Kidney (tissue), 14 donors: ENCODE results near the gene DOCK6. TPM values are rescaled to one million over a fixed set of nuclear protein-coding genes. Genes with fewer than 3 reads are reported as not detected.
A peak's percentile ranks its signal among the peaks of the same experiment; 100 is the strongest.

Source experiments
- DNase-seq, 5 donors: peaks; one replicate each; pipeline ENCODE4 v3.0.0-alpha.2; 2013 to 2020
- FAIRE-seq: peaks from 2 replicates; lab custom pipeline; 2012; peaks lifted over from hg19 to GRCh38; lab: Jason Lieb, UNC
- H3K27ac ChIP-seq, 2 donors: one replicate each; pipeline ENCODE4 v1.7.0; 2013; ENCODE audit warnings: low read depth in 2 of 2, low read length in 2 of 2, inconsistent platforms in 1 of 2
- H3K27me3 ChIP-seq: one replicate; pipeline ENCODE4 v1.7.1; 2013; ENCODE audit warnings: low read length, inconsistent platforms; ENCODE audit not compliant: control insufficient read depth, insufficient read depth
- H3K36me3 ChIP-seq, 3 donors: one replicate each; pipeline versions ENCODE4 v1.7.0 to v1.7.1; 2013; ENCODE audit warnings: low read length in 3 of 3, control low read depth in 1 of 3, inconsistent platforms in 1 of 3; ENCODE audit not compliant: insufficient read depth in 3 of 3, control insufficient read depth in 2 of 3
- H3K4me1 ChIP-seq, 3 donors: one replicate each; pipeline versions ENCODE4 v1.7.0 to v1.7.1; 2013; ENCODE audit warnings: low read length in 3 of 3, inconsistent platforms in 1 of 3, low read depth in 1 of 3; ENCODE audit not compliant: control insufficient read depth in 2 of 3, insufficient read depth in 2 of 3
- H3K4me3 ChIP-seq, 3 donors: one replicate each; pipeline versions ENCODE4 v1.7.0 to v1.8.1; 2013; ENCODE audit warnings: low read length in 3 of 3, control low read depth in 1 of 3, inconsistent platforms in 1 of 3
- H3K9ac ChIP-seq, 3 donors: one replicate each; pipeline versions ENCODE4 v1.7.0 to v1.7.1; 2013; ENCODE audit warnings: low read length in 3 of 3, control low read depth in 1 of 3, inconsistent platforms in 1 of 3
- H3K9me3 ChIP-seq, 3 donors: one replicate each; pipeline versions ENCODE4 v1.7.0 to v1.7.1; 2013; ENCODE audit warnings: low read length in 3 of 3, control low read depth in 1 of 3, inconsistent platforms in 1 of 3; ENCODE audit not compliant: control insufficient read depth in 2 of 3, insufficient read depth in 1 of 3
- intact Hi-C: fragments of 100-400 bp; cut with DNase I; formaldehyde crosslinking; loops from one replicate; pipeline ENCODE4 v1.11.1; 2022
- polyA plus RNA-seq: library from polyadenylated mRNA; stranded (reverse); fragments of 350-450 nt; fragmentation: Illumina TruSeq; extraction: RNeasy Lipid Tissue Mini Kit (QIAGEN cat#74804); gene quantifications from one replicate; pipeline ENCODE4 v1.2.3, GENCODE V29; 2014; ENCODE audit warnings: low read depth, low replicate concordance; ENCODE audit not compliant: insufficient read depth
- total RNA-seq: library from RNA; stranded (reverse); fragmentation: NEBNext Ultra II Directional; extraction: Animal tissue kit (Norgen Biotek cat#: 25700); gene quantifications from one replicate; pipeline ENCODE4 v1.2.1, GENCODE V29; 2021
- TF ChIP-seq, protein P1 (sequence below): IDR thresholded peaks from 3 replicates; pipeline ENCODE4 v1.5.1; 2012; ENCODE audit warnings: mild to moderate bottlenecking, moderate library complexity, borderline replicate concordance; ENCODE audit not compliant: insufficient read depth; ENCODE audit errors: extremely low read depth
- donor health status: control.
- donor health status: control.
- donor health status: control.
- donor health status: control.
- donor health status: control.
- donor health status: DM: yes; HTN: yes; CAD: no.
- donor health status: Normal renal cell carcinoma (clear cell type).

The DOCK6 gene
- total and polyA plus RNA-seq, 2 donors from 2014 or later = 45.8 to 112 TPM

DNA sequence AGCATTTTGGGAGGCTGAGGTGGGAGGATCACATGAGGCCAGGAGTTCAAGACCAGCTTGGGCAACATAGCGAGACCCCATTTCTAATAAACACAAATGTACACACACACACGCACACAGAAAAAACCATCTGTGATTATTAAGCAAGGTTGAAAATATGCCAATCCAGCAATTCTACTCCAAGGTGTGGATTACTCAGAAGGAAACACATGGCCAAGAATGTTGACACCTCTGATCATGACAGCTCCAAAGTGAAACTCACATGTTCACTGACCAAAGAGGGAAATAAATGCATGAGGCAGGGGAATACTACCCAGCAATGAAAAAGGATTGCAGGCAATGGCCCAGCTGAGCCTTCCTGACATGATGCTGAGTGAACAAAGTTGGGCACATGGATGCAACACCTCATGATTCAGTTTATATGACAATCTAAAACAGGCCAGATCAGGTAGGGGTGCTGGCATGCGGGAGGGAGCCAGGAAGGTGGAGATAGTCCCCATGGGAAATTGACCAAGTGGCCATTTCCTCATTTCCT is 4.4 kb downstream of the DOCK6 start:
- H3K4me3 ChIP-seq = no peak overlapping the region
- H3K27me3 ChIP-seq = no peaks in the 10 kb centered on the region
- no peaks in the 10 kb centered on the region for H3K36me3 ChIP-seq
- peaks cover 0 to 2% (median 0%) of the 10 kb centered on the region in 3 donors for H3K4me1 ChIP-seq
- TF ChIP-seq, protein P1, sequence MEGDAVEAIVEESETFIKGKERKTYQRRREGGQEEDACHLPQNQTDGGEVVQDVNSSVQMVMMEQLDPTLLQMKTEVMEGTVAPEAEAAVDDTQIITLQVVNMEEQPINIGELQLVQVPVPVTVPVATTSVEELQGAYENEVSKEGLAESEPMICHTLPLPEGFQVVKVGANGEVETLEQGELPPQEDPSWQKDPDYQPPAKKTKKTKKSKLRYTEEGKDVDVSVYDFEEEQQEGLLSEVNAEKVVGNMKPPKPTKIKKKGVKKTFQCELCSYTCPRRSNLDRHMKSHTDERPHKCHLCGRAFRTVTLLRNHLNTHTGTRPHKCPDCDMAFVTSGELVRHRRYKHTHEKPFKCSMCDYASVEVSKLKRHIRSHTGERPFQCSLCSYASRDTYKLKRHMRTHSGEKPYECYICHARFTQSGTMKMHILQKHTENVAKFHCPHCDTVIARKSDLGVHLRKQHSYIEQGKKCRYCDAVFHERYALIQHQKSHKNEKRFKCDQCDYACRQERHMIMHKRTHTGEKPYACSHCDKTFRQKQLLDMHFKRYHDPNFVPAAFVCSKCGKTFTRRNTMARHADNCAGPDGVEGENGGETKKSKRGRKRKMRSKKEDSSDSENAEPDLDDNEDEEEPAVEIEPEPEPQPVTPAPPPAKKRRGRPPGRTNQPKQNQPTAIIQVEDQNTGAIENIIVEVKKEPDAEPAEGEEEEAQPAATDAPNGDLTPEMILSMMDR = no peak
- no peak for FAIRE-seq
- H3K27ac ChIP-seq = no peak overlapping the region
- no peak for DNase-seq
- intact Hi-C loops = no loop called here
- no peak overlapping the region for H3K9ac ChIP-seq
- H3K9me3 ChIP-seq = no peaks in the 10 kb centered on the region

DNA sequence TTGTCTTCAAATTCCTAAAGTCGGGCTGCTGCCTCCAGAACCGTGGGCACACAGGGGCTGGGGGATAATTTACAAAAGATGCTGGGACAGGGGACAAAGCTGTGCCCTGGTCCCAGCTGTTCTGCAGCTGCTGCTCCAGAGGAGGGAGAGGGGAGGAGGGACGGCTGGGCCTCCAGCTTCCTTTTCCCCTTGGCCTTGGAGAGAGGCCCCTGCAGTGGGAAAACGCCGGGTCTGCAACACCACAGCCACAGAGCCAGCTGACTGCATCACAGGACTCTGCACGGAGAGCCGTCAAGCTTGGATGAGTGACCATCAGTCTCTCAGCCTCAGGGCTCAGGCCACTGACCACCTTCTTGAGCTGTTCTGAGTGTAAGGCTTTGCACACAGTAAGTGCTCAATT is 6.1 kb downstream of the DOCK6 start:
- intact Hi-C loops = no loop called here

GRCh38 chr19:11254666-11255065 is 7.7 kb downstream of the DOCK6 start:
- no peak overlapping the region for H3K4me3 ChIP-seq
- H3K4me1 ChIP-seq = peaks cover 0 to 7% (median 0%) of the 10 kb centered on the region in 3 donors
- TF ChIP-seq, protein P1 = no peak
- FAIRE-seq (no peak), DNase-seq (no peak)
- H3K36me3 ChIP-seq = peaks cover 0 to 16% (median 2%) of the 10 kb centered on the region in 3 donors
- H3K9ac ChIP-seq = no peak overlapping the region
- intact Hi-C loops = no loop called here
- H3K27me3 ChIP-seq = no peaks in the 10 kb centered on the region
- H3K9me3 ChIP-seq = no peaks in the 10 kb centered on the region
- H3K27ac ChIP-seq = no peak overlapping the region

More for the DNA sequence above, 6.1 kb downstream of the DOCK6 start:
- FAIRE-seq (no peak), DNase-seq (peak; percentile 74 to 93 (median 82))
- Histone ChIP-seq H3K36me3 (peaks cover 0 to 11% (median 0%) of the 10 kb centered on the region in 3 donors), H3K9me3 (no peaks in the 10 kb centered on the region), H3K9ac (no peak overlapping the region), H3K4me3 (peak overlapping the region in 1 of 3 donors; percentile 28), H3K4me1 (peaks cover 0 to 7% (median 0%) of the 10 kb centered on the region in 3 donors), H3K27me3 (no peaks in the 10 kb centered on the region), H3K27ac (no peak overlapping the region)
- TF ChIP-seq, protein P1 = no peak
